ENCODE measurements around the gene SYNGR3.

SYNGR3 gene

DNA sequence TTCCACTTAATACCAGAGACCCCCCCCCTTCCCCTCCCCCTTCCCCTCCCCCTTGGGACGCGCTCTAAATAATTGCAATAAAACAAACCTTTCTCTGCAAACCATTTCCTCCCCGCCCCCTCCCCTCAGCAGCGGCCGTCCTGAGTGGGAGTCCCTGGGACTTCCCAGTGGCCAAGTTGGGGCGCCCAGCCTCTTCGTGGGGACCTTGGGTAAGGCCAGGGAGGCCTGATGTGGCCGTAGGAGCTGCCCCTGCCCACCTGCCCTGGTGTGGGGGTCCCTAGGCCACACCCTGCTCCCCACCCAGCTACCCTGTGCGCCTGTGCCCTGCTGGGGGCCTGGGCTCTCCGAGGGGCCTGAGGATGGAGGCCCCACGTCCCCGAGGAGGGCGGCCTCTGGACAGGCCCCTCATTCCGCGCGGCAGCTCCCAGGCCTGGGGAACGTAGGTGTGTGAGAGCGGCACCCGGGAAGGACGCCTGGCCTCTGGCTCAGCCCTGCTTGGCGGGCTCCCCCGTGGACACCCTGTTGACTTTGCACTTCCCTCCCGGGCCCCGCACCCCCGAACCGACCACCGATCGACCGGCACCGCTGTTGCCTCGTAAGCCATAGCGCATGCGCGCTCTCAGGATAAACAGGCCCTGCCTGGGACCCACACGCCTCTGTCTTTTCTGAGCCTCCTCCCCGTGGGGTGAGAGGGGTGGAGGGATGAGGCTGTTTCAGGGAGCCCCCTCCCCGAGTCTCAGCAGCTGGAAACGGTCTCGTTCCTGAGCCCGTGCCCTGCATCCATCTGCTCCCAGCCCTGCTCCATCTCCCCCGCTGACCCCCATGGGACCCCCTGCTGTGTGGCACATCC lies 48.8 kb downstream of the SYNGR3 start:
- no peaks in the 10 kb centered on the region for H3K27me3 ChIP-seq (ENCODE audit: control insufficient read depth, insufficient read depth, low read length)
- H3K4me1 ChIP-seq, result no peaks in the 10 kb centered on the region
- no peak overlapping the region for H3K4me3 ChIP-seq (ENCODE audit: low read depth, low read length)
- H3K9ac ChIP-seq, result no peak overlapping the region
- H3K36me3 ChIP-seq (ENCODE audit: control insufficient read depth, insufficient read depth, low read length), result no peaks in the 10 kb centered on the region
- no peak overlapping the region for H2AFZ ChIP-seq
- H3K4me2 ChIP-seq (ENCODE audit: low read length), result no peak overlapping the region
- no peak overlapping the region for H3K27ac ChIP-seq
- H3K79me2 ChIP-seq, result no peaks in the 10 kb centered on the region
- H3K9me3 ChIP-seq (ENCODE audit: control insufficient read depth, low read length), result no peaks in the 10 kb centered on the region
- TF ChIP-seq, protein P1, sequence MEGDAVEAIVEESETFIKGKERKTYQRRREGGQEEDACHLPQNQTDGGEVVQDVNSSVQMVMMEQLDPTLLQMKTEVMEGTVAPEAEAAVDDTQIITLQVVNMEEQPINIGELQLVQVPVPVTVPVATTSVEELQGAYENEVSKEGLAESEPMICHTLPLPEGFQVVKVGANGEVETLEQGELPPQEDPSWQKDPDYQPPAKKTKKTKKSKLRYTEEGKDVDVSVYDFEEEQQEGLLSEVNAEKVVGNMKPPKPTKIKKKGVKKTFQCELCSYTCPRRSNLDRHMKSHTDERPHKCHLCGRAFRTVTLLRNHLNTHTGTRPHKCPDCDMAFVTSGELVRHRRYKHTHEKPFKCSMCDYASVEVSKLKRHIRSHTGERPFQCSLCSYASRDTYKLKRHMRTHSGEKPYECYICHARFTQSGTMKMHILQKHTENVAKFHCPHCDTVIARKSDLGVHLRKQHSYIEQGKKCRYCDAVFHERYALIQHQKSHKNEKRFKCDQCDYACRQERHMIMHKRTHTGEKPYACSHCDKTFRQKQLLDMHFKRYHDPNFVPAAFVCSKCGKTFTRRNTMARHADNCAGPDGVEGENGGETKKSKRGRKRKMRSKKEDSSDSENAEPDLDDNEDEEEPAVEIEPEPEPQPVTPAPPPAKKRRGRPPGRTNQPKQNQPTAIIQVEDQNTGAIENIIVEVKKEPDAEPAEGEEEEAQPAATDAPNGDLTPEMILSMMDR (IDR thresholded peaks at IDR 0.05), result no peak

DNA sequence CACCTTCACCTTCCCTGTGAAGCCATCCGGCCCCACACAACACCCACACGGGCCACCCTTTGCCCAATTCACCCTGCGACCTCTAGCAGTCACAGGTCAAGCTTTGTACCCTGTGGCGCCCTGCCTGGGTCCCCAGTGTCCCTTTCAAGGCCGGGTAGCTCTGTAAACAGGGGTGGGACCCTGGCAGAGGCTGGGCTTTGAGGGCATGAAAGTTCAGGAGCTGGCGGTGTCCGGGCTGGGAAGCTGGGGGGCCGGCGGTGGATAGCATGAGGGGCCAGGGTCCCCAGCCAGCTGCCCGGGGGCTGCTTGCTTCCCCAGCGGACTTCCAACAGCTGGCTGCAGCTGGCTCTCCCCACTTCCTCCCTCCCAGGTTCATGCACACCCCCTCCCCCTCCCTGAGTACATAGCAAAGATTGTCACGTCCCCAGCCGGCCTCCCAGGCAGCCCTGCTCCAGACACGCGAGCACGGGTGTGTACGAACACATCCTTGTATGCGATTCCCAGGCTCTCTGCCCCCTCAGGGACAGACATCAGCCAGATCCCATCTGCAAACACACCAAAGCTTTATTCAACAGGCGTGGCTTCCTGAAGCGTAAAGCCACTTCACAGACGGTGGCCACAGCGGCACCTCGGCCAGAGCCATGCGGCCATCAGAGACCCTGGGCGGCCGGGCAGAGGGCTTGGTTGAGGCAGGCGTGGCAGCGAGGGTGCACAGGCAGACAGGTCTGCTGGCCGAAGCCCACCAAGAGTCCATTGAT lies 49.7 kb downstream of the SYNGR3 start:
- TF ChIP-seq, protein P1 (IDR thresholded peaks at IDR 0.05), result no peak
- H2AFZ ChIP-seq, result no peak overlapping the region
- no peaks in the 10 kb centered on the region for H3K4me1 ChIP-seq
- H3K36me3 ChIP-seq (ENCODE audit: control insufficient read depth, insufficient read depth, low read length), result no peaks in the 10 kb centered on the region
- H3K9me3 ChIP-seq (ENCODE audit: control insufficient read depth, low read length), result no peaks in the 10 kb centered on the region
- no peak overlapping the region for H3K4me3 ChIP-seq (ENCODE audit: low read depth, low read length)
- H3K9ac ChIP-seq, result no peak overlapping the region
- H3K4me2 ChIP-seq (ENCODE audit: low read length), result no peak overlapping the region
- H3K79me2 ChIP-seq, result no peaks in the 10 kb centered on the region
- H3K27me3 ChIP-seq (ENCODE audit: control insufficient read depth, insufficient read depth, low read length), result no peaks in the 10 kb centered on the region
- H3K27ac ChIP-seq, result no peak overlapping the region

DNA sequence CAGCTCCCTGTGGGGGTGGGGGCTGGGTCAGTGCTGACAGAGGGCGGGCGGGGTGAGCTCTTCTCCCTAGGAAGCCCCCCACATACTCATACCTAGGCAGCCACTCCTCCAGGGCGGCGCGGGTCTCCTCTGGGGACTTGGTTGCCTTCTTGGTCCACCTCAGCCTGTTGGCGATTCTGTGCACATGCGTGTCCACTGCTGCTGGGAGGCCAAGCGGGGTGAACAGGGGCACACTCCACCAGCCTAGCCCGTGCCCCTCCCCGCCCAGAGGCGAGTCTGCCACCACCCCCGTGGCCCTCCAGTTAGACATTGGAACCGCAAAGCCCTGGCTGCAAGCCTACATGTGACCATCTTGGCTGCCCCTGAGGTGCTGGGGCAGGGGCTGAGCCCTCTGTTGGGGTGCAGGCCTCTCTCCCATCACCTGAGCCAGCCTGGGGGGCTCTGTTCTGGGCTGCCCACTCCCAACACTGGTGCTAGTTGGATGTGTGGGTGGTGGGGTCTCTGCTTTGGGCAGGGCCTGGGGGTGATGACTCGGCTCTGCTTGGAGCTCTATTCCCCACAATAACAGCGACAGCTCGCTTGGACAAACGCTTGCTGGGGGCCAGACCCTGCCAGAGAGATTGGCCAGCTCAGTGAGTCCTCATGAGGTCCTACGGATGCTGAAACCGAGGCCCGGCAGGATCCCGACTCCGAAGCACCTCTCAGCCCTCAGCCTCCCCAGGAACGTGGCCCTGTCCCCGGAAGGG lies 50.4 kb downstream of the SYNGR3 start:
- Histone ChIP-seq H3K79me2 (no peaks in the 10 kb centered on the region), H3K4me1 (no peaks in the 10 kb centered on the region), H2AFZ (no peak overlapping the region), H3K9me3 (ENCODE audit: control insufficient read depth, low read length) (no peaks in the 10 kb centered on the region), H3K36me3 (ENCODE audit: control insufficient read depth, insufficient read depth, low read length) (no peaks in the 10 kb centered on the region), H3K27ac (no peak overlapping the region), H3K9ac (no peak overlapping the region), H3K27me3 (ENCODE audit: control insufficient read depth, insufficient read depth, low read length) (no peaks in the 10 kb centered on the region), H3K4me2 (ENCODE audit: low read length) (no peak overlapping the region), H3K4me3 (ENCODE audit: low read depth, low read length) (no peak overlapping the region)
- TF ChIP-seq, protein P1 (IDR thresholded peaks at IDR 0.05), result no peak

DNA sequence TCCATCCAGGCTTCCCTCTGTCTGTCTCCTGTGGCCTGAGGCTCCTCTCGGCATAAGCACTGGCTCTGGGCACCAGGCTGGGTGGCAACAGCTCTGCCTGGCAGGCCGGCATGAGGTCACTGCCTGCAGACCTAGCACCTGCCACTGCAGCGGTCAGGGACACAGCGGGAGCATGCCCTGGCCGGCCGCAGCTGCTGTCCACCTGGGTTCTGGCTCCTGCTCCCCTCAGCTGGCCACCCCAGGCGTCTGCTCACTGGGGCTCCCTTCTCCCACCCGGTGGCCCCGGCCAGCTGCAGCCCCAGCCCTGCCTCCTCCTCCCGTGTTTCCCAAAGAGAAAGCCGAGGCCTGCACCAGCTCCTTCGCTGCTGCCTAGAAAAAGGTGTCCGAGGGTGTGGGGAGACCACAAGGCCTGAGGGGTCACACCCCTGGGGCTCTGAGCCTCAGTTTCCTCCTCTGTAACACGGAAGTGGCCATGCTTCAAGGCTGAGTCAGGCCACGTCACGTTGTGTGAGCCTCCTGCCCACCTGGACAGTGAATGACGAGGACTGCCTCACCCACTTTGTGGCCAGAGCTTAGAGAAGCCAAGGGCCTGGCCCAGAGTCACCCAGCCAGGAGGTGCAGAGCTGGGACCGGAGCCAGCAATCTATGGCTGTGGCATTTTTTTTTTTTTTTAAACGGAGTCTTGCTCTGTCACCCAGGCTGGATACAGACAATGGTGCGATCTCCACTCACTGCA lies 51.2 kb downstream of the SYNGR3 start:
- H3K9me3 ChIP-seq (ENCODE audit: control insufficient read depth, low read length), result no peaks in the 10 kb centered on the region
- H3K27me3 ChIP-seq (ENCODE audit: control insufficient read depth, insufficient read depth, low read length), result no peaks in the 10 kb centered on the region
- H3K36me3 ChIP-seq (ENCODE audit: control insufficient read depth, insufficient read depth, low read length), result no peaks in the 10 kb centered on the region
- H2AFZ ChIP-seq, result no peak overlapping the region
- no peak overlapping the region for H3K4me3 ChIP-seq (ENCODE audit: low read depth, low read length)
- H3K79me2 ChIP-seq, result peaks cover 3% of the 10 kb centered on the region
- no peaks in the 10 kb centered on the region for H3K4me1 ChIP-seq
- H3K4me2 ChIP-seq (ENCODE audit: low read length), result no peak overlapping the region
- TF ChIP-seq, protein P1 (IDR thresholded peaks at IDR 0.05), result no peak
- no peak overlapping the region for H3K9ac ChIP-seq
- no peak overlapping the region for H3K27ac ChIP-seq

All from parathyroid adenoma (tissue), 2 donors.